Measurements from ENCODE around the gene CHST15.

CHST15 gene

DNA sequence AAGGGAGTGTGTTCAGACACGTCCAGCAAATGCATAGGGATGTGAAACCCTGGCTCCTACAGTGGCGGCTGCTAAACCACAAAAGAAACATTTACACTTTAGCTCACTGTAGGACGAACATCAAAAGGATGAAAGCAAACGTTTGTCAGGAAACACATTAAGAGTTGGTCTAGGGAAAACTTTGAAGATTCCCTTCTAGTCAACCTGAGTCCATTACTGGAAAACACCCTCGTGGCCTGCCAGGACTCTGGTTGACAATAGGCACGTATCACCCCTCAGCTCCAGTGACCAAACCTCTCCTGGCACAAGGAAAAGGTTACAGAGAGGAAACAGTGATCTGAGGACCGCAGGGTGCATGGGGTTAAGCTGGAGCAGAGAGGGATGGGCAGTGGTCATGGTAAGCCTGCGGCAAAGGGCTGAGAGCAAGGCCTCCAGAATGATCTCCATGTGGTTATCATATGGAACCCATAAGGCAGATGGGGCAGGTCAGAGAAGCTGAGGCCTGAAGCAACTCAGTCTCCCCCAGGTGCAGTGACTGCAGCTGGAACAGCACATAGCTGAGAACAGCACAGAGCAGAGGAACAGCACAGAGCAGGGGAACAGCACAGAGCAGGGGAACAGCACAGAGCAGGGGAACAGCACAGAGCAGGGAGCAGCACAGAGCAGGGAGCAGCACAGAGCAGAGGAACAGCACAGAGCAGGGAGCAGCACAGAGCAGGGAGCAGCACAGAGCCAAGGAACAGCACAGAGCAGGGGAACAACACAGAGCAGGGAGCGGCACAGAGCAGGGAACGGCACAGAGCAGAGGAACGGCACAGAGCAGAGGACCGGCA, 49.9 kb downstream of the CHST15 start:
- POLR2A ChIA-PET: interaction anchor here (0.8 kb wide), 1 partner anchor 376 kb away, joined by 3 read pairs; no protein-coding TSS in a partner anchor
- CTCF ChIA-PET: interaction anchor here (0.6 to 2.3 kb wide), 5 partner anchors 9 to 346 kb away, joined by 3 to 7 read pairs (median 3); no protein-coding TSS in a partner anchor
- no peak for DNase-seq (ENCODE audit: low read depth, low spot score)
- TF ChIP-seq, protein P1, sequence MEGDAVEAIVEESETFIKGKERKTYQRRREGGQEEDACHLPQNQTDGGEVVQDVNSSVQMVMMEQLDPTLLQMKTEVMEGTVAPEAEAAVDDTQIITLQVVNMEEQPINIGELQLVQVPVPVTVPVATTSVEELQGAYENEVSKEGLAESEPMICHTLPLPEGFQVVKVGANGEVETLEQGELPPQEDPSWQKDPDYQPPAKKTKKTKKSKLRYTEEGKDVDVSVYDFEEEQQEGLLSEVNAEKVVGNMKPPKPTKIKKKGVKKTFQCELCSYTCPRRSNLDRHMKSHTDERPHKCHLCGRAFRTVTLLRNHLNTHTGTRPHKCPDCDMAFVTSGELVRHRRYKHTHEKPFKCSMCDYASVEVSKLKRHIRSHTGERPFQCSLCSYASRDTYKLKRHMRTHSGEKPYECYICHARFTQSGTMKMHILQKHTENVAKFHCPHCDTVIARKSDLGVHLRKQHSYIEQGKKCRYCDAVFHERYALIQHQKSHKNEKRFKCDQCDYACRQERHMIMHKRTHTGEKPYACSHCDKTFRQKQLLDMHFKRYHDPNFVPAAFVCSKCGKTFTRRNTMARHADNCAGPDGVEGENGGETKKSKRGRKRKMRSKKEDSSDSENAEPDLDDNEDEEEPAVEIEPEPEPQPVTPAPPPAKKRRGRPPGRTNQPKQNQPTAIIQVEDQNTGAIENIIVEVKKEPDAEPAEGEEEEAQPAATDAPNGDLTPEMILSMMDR (IDR thresholded peaks at IDR 0.05; ENCODE audit: insufficient read depth, low read length, missing control alignments): no peak
- H3K4me3 ChIP-seq (ENCODE audit: low read depth, low read length): no peak overlapping the region

GRCh38 chr10:124042656-124043309, 50.6 kb downstream of the CHST15 start:
- ChIA-PET CTCF (interaction anchor here (0.8 to 2.3 kb wide), 4 partner anchors 10 to 346 kb away, joined by 3 to 7 read pairs (median 3); no protein-coding TSS in a partner anchor), POLR2A (no interaction called here)
- no peak overlapping the region for H3K4me3 ChIP-seq (ENCODE audit: low read depth, low read length)
- DNase-seq (ENCODE audit: low read depth, low spot score): no peak
- TF ChIP-seq, protein P1 (IDR thresholded peaks at IDR 0.05; ENCODE audit: insufficient read depth, low read length, missing control alignments): no peak

DNA sequence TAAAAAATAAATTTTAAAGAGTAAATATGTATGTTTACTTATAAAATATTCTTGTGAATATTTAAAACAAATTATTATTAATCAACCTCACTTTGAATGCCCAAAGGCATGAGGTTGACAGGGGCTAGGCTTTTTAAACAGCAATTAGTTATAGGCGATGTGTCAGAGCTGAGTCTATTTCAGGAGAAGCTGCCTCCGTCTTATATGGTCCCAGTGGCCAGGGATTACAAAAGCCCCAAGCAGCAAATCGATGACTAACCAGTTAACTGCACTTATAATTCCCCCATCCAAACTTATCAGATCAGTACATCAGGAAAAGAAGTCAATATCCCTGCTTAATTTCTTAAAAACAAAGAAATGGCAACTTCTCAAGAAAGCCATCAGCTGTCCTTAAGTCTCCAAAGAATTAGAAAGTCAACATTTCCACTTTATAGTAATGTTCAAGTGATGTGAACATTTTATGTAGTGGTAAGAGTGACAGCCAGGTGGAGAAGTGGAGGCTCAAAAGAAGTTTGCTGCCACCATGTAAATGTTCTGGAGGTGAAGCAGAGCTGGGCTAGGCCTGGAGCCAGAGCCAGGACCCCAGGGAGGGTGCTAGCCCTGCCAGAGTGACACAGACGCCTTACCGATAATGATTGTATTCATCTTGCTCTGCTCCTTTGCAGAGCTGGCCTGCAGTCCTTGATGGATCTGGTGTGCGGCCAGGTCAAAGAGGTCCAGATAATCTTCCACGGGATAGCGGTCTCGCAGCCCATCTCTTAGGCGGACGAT, 51.5 kb downstream of the CHST15 start:
- ChIA-PET POLR2A (no interaction called here), CTCF (interaction anchor here (1.0 to 2.3 kb wide), 2 partner anchors 347 to 362 kb away, joined by 3 to 7 read pairs; no protein-coding TSS in a partner anchor)
- TF ChIP-seq, protein P1 (IDR thresholded peaks at IDR 0.05; ENCODE audit: insufficient read depth, low read length, missing control alignments): no peak
- no peak for DNase-seq (ENCODE audit: low read depth, low spot score)
- H3K4me3 ChIP-seq (ENCODE audit: low read depth, low read length): no peak overlapping the region

DNA sequence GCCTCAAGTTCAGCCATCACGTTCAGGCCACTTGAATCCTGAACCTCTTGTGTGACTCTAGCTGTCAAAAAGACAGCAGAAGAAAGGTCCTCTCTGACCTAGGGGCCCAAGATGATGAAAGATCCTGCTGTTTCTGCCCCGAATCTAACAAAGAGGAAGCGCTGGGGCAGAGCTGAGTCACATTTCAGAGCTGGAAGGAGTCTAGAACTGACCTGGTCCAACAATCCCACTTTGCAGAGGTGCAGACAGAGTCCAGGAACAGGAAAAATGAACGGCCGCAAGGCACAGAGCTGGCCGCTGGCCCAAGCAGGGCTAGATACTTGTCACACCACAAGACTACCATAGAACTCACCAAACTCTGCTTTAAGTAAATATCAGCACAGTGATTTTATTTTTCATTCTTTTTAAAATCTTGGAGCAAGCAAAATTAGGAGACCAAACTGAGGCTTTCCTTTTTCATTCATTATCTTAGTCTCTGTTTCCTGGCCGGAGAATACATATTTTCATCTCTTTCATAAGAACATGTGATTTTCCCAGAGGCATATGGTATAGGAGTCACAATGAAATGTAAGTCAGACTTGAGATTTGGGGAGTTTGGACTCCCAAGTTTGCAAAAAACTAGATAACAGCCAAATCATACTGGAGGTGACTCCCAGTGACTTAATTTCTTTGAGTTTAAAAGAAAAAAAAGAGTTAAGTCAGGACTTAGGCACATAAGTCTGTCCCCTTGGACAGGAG, 52.8 kb downstream of the CHST15 start:
- CTCF ChIA-PET: interaction anchor here (0.8 kb wide), 1 partner anchor 46 kb away, joined by 3 read pairs; no protein-coding TSS in a partner anchor
- H3K4me3 ChIP-seq (ENCODE audit: low read depth, low read length): no peak overlapping the region
- no peak for DNase-seq (ENCODE audit: low read depth, low spot score)
- POLR2A ChIA-PET: no interaction called here
- TF ChIP-seq, protein P1 (IDR thresholded peaks at IDR 0.05; ENCODE audit: insufficient read depth, low read length, missing control alignments): no peak

DNA sequence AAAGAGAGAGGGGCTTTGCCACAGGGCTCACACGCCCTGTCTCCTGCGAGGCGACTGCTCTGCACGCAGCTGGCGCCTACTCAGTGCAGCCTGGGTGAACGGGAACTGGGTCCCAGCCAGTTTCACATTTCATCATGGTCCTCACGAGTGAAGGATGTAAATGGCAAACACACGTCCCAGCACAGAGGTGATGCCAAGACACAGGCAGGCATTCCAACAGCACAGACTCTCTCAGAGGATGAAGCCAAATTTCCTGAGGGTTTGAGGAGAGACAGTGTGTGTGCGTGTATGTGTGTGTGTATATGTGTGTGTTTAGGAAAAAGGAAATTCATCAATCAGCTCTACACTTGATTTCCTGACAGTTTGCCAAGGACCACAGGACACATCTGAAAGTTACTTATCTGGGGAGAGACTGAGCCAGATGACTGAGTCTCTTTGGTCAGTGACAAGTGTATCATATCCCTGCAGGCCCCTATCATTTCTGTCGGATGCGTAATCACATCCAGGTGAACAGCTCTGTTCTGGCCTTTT, 53.9 kb downstream of the CHST15 start:
- no peak overlapping the region for H3K4me3 ChIP-seq (ENCODE audit: low read depth, low read length)
- no peak for DNase-seq (ENCODE audit: low read depth, low spot score)
- ChIA-PET POLR2A (no interaction called here), CTCF (interaction anchor here (0.8 kb wide), 1 partner anchor 45 kb away, joined by 3 read pairs; no protein-coding TSS in a partner anchor)
- TF ChIP-seq, protein P1 (IDR thresholded peaks at IDR 0.05; ENCODE audit: insufficient read depth, low read length, missing control alignments): no peak

All from AG04449 (cell line).